Measurements from ENCODE around the gene BARHL1.

The BARHL1 gene

GRCh38 chr9:132582276-132582785, at the start of gene BARHL1:
Gene BARHL1, plus strand, starts transcription at chr9:132582606. Its CDS starts 192 bp downstream, at chr9:132582798.
- DNase-seq (ENCODE audit: low spot score) = no peak

GRCh38 chr9:132534832-132535231, 47.6 kb upstream of the BARHL1 start:
- no peak for DNase-seq (ENCODE audit: low spot score)

GRCh38 chr9:132536124-132536523, 46.3 kb upstream of the BARHL1 start:
- DNase-seq (ENCODE audit: low spot score) = no peak

GRCh38 chr9:132537352-132537751, 45.1 kb upstream of the BARHL1 start:
- DNase-seq (ENCODE audit: low spot score) = no peak

- DNase-seq (ENCODE audit: low spot score) = no peak
These were observed 44.3 kb upstream of the BARHL1 start for GRCh38 chr9:132538071-132538470.

- no peak for DNase-seq (ENCODE audit: low spot score)
These were observed 43.3 kb upstream of the BARHL1 start for GRCh38 chr9:132539096-132539495.

GRCh38 chr9:132541051-132541450, 41.4 kb upstream of the BARHL1 start:
- no peak for DNase-seq (ENCODE audit: low spot score)

- DNase-seq (ENCODE audit: low spot score) = no peak
These were observed 40.3 kb upstream of the BARHL1 start for GRCh38 chr9:132541870-132542830.

- DNase-seq (ENCODE audit: low spot score) = no peak
These were observed 39.2 kb upstream of the BARHL1 start for GRCh38 chr9:132543251-132543650.

GRCh38 chr9:132543960-132544359, 38.4 kb upstream of the BARHL1 start:
- DNase-seq (ENCODE audit: low spot score) = no peak

- DNase-seq (ENCODE audit: low spot score) = no peak
These were observed 36.8 kb upstream of the BARHL1 start for GRCh38 chr9:132545578-132545977.

GRCh38 chr9:132546148-132547051, 36.0 kb upstream of the BARHL1 start:
- no peak for DNase-seq (ENCODE audit: low spot score)

GRCh38 chr9:132547052-132547431, 35.4 kb upstream of the BARHL1 start:
- DNase-seq (ENCODE audit: low spot score) = no peak

GRCh38 chr9:132547436-132547835, 35.0 kb upstream of the BARHL1 start:
- DNase-seq (ENCODE audit: low spot score) = no peak

- DNase-seq (ENCODE audit: low spot score) = no peak
These were observed 34.3 kb upstream of the BARHL1 start for GRCh38 chr9:132547976-132548730.

- no peak for DNase-seq (ENCODE audit: low spot score)
These were observed 33.4 kb upstream of the BARHL1 start for GRCh38 chr9:132548751-132549640.

- DNase-seq (ENCODE audit: low spot score) = no peak
These were observed 30.9 kb upstream of the BARHL1 start for GRCh38 chr9:132551556-132551955.

GRCh38 chr9:132552041-132552440, 30.4 kb upstream of the BARHL1 start:
- no peak for DNase-seq (ENCODE audit: low spot score)

- no peak for DNase-seq (ENCODE audit: low spot score)
These were observed 27.7 kb upstream of the BARHL1 start for GRCh38 chr9:132554755-132555154.

GRCh38 chr9:132555528-132555927, 26.9 kb upstream of the BARHL1 start:
- no peak for DNase-seq (ENCODE audit: low spot score)

GRCh38 chr9:132556235-132556634, 26.2 kb upstream of the BARHL1 start:
- no peak for DNase-seq (ENCODE audit: low spot score)
